ENCODE measurements around the gene PLSCR2.

GRCh38 chr3:146507331-146508120 lies 38.2 kb upstream of the PLSCR2 start:
- no peak for TF ChIP-seq SUZ12 (IDR thresholded peaks at IDR 0.05; ENCODE audit: extremely low read depth, insufficient read depth, insufficient read length)
- TF ChIP-seq ZNF274 (IDR thresholded peaks at IDR 0.05; ENCODE audit: low read depth, low read length): no peak

Data from NT2/D1 (cell line).